A673 (cell line): ENCODE results near the gene TM6SF1.
"Not testable (repeated sequence)": the region's sequence is repeated elsewhere in the genome, so short reads cannot be mapped to it uniquely, and the experiment has no call there.

Source experiments
- CTCF ChIP-seq: fragments of 300-800, 200-600 bp; sonication (generic); conservative IDR thresholded peaks from 2 replicates; pipeline ENCODE4 v1.5.1; 2017; ENCODE audit warnings: low read depth, mild to moderate bottlenecking, antibody characterized with exemption, low read length, moderate library complexity, mixed read lengths
- EZH2 ChIP-seq: fragments of 200-600 bp; sonication (generic); IDR thresholded peaks from 2 replicates; pipeline ENCODE4 v1.6.1; 2017; ENCODE audit warnings: borderline replicate concordance, low read depth, mild to moderate bottlenecking, mixed read lengths, antibody characterized with exemption, low read length; ENCODE audit not compliant: poor library complexity, severe bottlenecking

- not testable (repeated sequence) for TF ChIP-seq CTCF, EZH2
Observed at GRCh38 chr15:83142151-83142550, 34.7 kb downstream of the TM6SF1 start.
